Panc1 (cell line): Measurements from ENCODE around the gene B3GNT3. TPM values are rescaled to one million over a fixed set of nuclear protein-coding genes. Genes with fewer than 3 reads are reported as not detected.

Experiments
- ATAC-seq: fragments of 200-7000 bp; cut with Tn5 transposase; 2 replicates; pipeline ENCODE4 v1.9.1; 2020; ENCODE audit warnings: mild to moderate bottlenecking, moderate library complexity
- BruUV-seq: library from RNA; stranded (reverse); fragments of 400-500 nt; replicated peaks from 2 replicates; lab custom pipeline; 2021; lab: Mats Ljungman, UMichigan
- CTCF ChIA-PET: fragments of 300-600 bp; sonication (Branson Sonifier 250); formaldehyde crosslinking; loops from one replicate; lab custom pipeline; 2022; ENCODE audit warnings: antibody characterized with exemption; lab: Charles Lee
- POLR2A ChIA-PET: fragments of 300-600 bp; sonication (Branson Sonifier 250); formaldehyde crosslinking; loops from one replicate; lab custom pipeline; 2022; ENCODE audit warnings: antibody characterized with exemption; lab: Charles Lee
- DNase-seq: peaks from one replicate; pipeline ENCODE4 v3.0.0-alpha.2; 2010; ENCODE audit warnings: low read depth, low spot score
- H3K27ac ChIP-seq: 2 replicates; pipeline ENCODE4 v1.5.1; 2011; ENCODE audit warnings: mild to moderate bottlenecking, low read length, inconsistent platforms
- H3K27me3 ChIP-seq: fragments of 200-500 bp; sonication (Bioruptor generic); 2 replicates; pipeline ENCODE4 v1.6.0; 2014; ENCODE audit warnings: low read length, inconsistent platforms; ENCODE audit not compliant: control insufficient read depth, insufficient read depth
- H3K36me3 ChIP-seq: fragments of 200-500 bp; sonication (Bioruptor generic); 2 replicates; pipeline ENCODE4 v1.5.1; 2014; ENCODE audit warnings: inconsistent platforms, mild to moderate bottlenecking, low read length, moderate library complexity; ENCODE audit not compliant: control insufficient read depth, insufficient read depth
- H3K4me1 ChIP-seq: 2 replicates; pipeline ENCODE4 v1.5.1; 2011; ENCODE audit warnings: inconsistent platforms, mild to moderate bottlenecking, low read length, moderate library complexity; ENCODE audit not compliant: control insufficient read depth, insufficient read depth
- H3K4me3 ChIP-seq, 2 experiments: 2 replicates each; pipeline ENCODE4 v1.5.1; 2011 to 2012; ENCODE audit warnings: low read depth in 2 of 2, low read length in 2 of 2, mild to moderate bottlenecking in 2 of 2, inconsistent platforms in 1 of 2, moderate library complexity in 1 of 2
- H3K9me3 ChIP-seq: fragments of 200-500 bp; sonication (Bioruptor generic); 2 replicates; pipeline ENCODE4 v1.5.1; 2014; ENCODE audit warnings: low read depth, mild to moderate bottlenecking, inconsistent platforms, low read length, moderate library complexity; ENCODE audit not compliant: control insufficient read depth, insufficient read depth
- POLR2AphosphoS5 ChIP-seq: IDR thresholded peaks from 2 replicates; pipeline ENCODE4 v1.6.1; 2012; ENCODE audit warnings: mild to moderate bottlenecking, low read depth, low read length, moderate library complexity
- SIN3A ChIP-seq: IDR thresholded peaks from 2 replicates; pipeline ENCODE4 v1.6.1; 2012; ENCODE audit warnings: low read depth, mild to moderate bottlenecking, low read length, moderate library complexity, borderline replicate concordance; ENCODE audit not compliant: insufficient read depth
- TCF7L2 ChIP-seq: IDR thresholded peaks from 2 replicates; pipeline ENCODE4 v1.6.1; 2011; ENCODE audit warnings: mild to moderate bottlenecking, low read depth, low read length, inconsistent platforms
- in situ Hi-C: cut with HindIII; loops from 2 replicates; pipeline ENCODE4 v1.10.0; 2016; ENCODE audit warnings: low sequenced_read_pairs, low pct_unique_long_range_greater_than_20kb
- intact Hi-C: fragments of 100-400 bp; cut with micrococcal nuclease; formaldehyde crosslinking; loops from one replicate; pipeline ENCODE4 v1.10.0; 2022; ENCODE audit not compliant: unreplicated experiment
- total RNA-seq: library from RNA; stranded (reverse); gene quantifications from one replicate; pipeline ENCODE4 v1.2.1, GENCODE V29; 2021; ENCODE audit not compliant: unreplicated experiment
- TF ChIP-seq, protein P1 (sequence below): fragments of 450-650 bp; IDR thresholded peaks from 2 replicates; pipeline ENCODE4 v1.5.1; 2017; ENCODE audit warnings: mild to moderate bottlenecking
- TF ChIP-seq, protein P2 (sequence below), 2 experiments: IDR thresholded peaks; 2 replicates each; pipeline ENCODE4 v1.6.1; 2011 to 2012; ENCODE audit warnings: low read depth in 2 of 2, control low read depth in 1 of 2, low read length in 1 of 2, mild to moderate bottlenecking in 1 of 2, moderate library complexity in 1 of 2; ENCODE audit not compliant: insufficient read depth in 1 of 2

The B3GNT3 gene
- total RNA-seq, 1 experiment from 2014 or later, result 0.67 TPM

DNA sequence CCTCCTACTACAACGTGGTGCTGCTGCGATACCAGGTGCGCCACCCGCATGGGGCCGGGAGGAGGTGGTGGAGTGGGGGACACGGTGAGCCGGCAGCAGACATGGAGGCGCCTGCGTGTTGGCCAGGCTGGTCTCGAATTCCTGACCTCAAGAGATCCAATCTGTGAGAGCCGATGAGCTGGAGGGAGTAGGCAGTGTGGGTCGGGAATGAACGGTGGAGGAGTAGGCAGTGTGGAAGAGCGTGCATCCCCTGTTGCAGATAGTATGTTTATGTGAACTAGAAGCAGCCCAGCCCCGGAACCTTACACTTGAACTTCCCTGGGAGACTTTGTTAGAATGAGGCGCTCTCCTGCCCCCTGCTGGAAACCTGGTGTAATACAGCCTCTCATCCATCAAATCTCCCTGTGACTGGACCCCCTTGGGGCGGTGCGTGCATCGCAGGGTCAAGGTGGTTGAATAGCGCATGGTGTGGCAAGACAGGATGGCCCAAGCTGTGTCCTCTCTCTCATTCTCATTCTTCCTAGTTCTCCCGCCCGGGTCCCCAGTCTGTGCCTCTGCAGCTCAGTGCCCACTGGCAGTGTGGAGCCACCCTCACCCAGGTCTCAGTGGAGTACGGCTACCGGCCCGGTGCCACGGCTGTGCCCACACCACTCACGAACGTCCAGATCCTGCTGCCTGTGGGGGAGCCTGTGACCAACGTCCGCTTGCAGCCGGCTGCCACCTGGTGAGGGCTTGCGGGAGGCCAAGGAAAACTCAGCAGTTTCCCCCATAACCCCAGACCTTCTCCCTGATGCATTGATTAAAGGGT lies 10.5 kb upstream of the B3GNT3 start:
- DNase-seq, result no peak

DNA sequence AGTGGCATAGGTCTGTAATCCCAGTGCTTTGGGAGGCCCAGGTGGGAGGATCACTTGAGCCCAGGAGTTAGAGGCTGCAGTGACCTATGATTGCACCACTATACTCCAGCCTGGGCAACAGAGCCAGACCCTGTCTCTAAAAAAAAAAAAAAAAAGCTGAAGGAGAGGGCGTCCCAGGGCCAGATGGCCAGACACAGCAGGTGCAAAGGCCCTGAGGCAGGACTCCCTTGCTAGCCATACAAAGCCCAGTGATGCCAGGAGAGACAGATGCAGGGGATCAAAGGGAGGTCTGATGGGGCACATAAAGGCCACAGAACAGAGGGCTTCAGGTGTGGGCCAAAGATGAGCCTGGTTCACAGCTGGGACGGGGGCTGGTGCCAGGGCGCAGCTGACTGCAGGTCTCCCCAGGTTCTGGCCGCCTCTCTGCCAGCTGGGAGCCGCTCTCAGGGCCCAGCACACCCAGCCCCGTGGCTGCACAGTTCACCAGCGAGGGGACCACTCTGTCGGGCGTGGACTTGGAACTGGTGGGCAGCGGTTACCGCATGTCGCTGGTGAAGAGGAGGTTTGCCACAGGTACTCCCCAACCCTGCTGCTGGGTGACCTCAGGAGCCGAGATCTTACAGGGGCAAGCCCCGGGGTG lies 7.5 kb upstream of the B3GNT3 start:
- H3K36me3 ChIP-seq, result no peaks in the 10 kb centered on the region
- POLR2A ChIA-PET, result no interaction called here
- H3K9me3 ChIP-seq, result no peaks in the 10 kb centered on the region
- H3K27me3 ChIP-seq, result no peaks in the 10 kb centered on the region
- TF ChIP-seq, protein P1, sequence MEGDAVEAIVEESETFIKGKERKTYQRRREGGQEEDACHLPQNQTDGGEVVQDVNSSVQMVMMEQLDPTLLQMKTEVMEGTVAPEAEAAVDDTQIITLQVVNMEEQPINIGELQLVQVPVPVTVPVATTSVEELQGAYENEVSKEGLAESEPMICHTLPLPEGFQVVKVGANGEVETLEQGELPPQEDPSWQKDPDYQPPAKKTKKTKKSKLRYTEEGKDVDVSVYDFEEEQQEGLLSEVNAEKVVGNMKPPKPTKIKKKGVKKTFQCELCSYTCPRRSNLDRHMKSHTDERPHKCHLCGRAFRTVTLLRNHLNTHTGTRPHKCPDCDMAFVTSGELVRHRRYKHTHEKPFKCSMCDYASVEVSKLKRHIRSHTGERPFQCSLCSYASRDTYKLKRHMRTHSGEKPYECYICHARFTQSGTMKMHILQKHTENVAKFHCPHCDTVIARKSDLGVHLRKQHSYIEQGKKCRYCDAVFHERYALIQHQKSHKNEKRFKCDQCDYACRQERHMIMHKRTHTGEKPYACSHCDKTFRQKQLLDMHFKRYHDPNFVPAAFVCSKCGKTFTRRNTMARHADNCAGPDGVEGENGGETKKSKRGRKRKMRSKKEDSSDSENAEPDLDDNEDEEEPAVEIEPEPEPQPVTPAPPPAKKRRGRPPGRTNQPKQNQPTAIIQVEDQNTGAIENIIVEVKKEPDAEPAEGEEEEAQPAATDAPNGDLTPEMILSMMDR, result no peak
- TF ChIP-seq TCF7L2, result no peak
- no peak for TF ChIP-seq POLR2AphosphoS5
- no peak for TF ChIP-seq SIN3A
- TF ChIP-seq, protein P2, sequence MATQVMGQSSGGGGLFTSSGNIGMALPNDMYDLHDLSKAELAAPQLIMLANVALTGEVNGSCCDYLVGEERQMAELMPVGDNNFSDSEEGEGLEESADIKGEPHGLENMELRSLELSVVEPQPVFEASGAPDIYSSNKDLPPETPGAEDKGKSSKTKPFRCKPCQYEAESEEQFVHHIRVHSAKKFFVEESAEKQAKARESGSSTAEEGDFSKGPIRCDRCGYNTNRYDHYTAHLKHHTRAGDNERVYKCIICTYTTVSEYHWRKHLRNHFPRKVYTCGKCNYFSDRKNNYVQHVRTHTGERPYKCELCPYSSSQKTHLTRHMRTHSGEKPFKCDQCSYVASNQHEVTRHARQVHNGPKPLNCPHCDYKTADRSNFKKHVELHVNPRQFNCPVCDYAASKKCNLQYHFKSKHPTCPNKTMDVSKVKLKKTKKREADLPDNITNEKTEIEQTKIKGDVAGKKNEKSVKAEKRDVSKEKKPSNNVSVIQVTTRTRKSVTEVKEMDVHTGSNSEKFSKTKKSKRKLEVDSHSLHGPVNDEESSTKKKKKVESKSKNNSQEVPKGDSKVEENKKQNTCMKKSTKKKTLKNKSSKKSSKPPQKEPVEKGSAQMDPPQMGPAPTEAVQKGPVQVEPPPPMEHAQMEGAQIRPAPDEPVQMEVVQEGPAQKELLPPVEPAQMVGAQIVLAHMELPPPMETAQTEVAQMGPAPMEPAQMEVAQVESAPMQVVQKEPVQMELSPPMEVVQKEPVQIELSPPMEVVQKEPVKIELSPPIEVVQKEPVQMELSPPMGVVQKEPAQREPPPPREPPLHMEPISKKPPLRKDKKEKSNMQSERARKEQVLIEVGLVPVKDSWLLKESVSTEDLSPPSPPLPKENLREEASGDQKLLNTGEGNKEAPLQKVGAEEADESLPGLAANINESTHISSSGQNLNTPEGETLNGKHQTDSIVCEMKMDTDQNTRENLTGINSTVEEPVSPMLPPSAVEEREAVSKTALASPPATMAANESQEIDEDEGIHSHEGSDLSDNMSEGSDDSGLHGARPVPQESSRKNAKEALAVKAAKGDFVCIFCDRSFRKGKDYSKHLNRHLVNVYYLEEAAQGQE (IDR thresholded peaks at IDR 0.05; ENCODE audit: insufficient read depth in 1 of 2, low read depth in 2 of 2, low read length in 1 of 2), result no peak
- no TSS peak for BruUV-seq
- intact Hi-C loops, result loop anchor here (10.0 kb wide), 1 partner anchor 67 kb away; the partner anchor contains the start of gene RPL18A
- in situ Hi-C loops, result no loop called here
- H3K4me3 ChIP-seq, result no peak overlapping the region
- no peak for ATAC-seq
- H3K27ac ChIP-seq, result no peak overlapping the region
- CTCF ChIA-PET, result no interaction called here
- DNase-seq, result no peak
- H3K4me1 ChIP-seq, result no peaks in the 10 kb centered on the region

More for the DNA sequence above, 10.5 kb upstream of the B3GNT3 start:
- Histone ChIP-seq H3K27me3 (no peaks in the 10 kb centered on the region), H3K27ac (no peak overlapping the region), H3K36me3 (no peaks in the 10 kb centered on the region), H3K4me1 (0 out of 2 replicates have a peak, but pooled peaks cover 3% of the 10 kb centered on the region), H3K9me3 (no peaks in the 10 kb centered on the region), H3K4me3 (no peak overlapping the region)
- no TSS peak for BruUV-seq
- TF ChIP-seq, protein P2 (IDR thresholded peaks at IDR 0.05; ENCODE audit: insufficient read depth in 1 of 2, low read depth in 2 of 2, low read length in 1 of 2), result no peak
- TF ChIP-seq TCF7L2, result no peak
- TF ChIP-seq, protein P1, result peak; percentile 87
- TF ChIP-seq POLR2AphosphoS5, result no peak
- TF ChIP-seq SIN3A, result no peak
- ChIA-PET POLR2A (interaction anchor here (0.6 to 0.7 kb wide), 2 partner anchors 35 to 229 kb away, joined by 4 to 9 read pairs; no protein-coding TSS in a partner anchor), CTCF (interaction anchor here (0.6 kb wide), 1 partner anchor 326 kb away, joined by 3 read pairs; no protein-coding TSS in a partner anchor)
- in situ Hi-C loops, result no loop called here
- intact Hi-C loops, result loop anchor here (10.0 kb wide), 1 partner anchor 70 kb away; the partner anchor contains the start of gene RPL18A
- peak; percentile 64 for ATAC-seq
